Erythroblast (primary cell): ENCODE data around the gene SNHG17.

ENCODE experiments used
- GATA1 ChIP-seq: IDR thresholded peaks from 2 replicates; pipeline ENCODE4 v1.6.1; 2011; ENCODE audit warnings: low read depth, mild to moderate bottlenecking, control low read depth, low read length, moderate library complexity
- POLR2A ChIP-seq: IDR thresholded peaks from 2 replicates; pipeline ENCODE4 v1.6.1; 2011; ENCODE audit warnings: mild to moderate bottlenecking, low read length

GRCh38 chr20:38426006-38426897, 8.9 kb downstream of the SNHG17 start:
- TF ChIP-seq POLR2A (no peak), GATA1 (no peak)
